ENCODE results near the gene EBLN2.

DNA sequence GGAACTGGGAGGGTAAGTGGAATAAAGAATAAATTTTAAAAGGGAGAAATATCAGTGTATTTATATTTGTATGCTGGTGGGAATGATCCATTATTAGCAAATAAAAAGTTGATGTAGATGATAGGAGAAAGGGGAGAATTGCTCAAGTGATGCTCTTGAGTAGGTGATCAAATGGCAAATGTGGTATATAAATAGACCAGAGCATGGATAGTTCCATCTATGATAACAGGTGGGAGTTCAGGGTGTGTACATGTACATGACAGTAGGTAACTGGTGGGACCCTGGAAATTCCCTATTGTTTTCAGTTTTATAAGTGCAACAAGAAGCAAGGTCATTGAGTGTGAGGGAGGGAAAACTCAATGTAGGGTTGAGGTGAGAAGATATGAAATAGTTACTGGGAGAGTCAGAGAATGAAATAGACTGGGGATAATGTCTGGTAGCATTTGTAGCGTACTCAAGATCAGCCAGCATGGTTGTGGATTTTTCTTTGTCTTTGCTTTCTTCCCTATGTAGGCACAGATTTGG is 31.3 kb upstream of the EBLN2 start:
- TF ChIP-seq, protein P1, sequence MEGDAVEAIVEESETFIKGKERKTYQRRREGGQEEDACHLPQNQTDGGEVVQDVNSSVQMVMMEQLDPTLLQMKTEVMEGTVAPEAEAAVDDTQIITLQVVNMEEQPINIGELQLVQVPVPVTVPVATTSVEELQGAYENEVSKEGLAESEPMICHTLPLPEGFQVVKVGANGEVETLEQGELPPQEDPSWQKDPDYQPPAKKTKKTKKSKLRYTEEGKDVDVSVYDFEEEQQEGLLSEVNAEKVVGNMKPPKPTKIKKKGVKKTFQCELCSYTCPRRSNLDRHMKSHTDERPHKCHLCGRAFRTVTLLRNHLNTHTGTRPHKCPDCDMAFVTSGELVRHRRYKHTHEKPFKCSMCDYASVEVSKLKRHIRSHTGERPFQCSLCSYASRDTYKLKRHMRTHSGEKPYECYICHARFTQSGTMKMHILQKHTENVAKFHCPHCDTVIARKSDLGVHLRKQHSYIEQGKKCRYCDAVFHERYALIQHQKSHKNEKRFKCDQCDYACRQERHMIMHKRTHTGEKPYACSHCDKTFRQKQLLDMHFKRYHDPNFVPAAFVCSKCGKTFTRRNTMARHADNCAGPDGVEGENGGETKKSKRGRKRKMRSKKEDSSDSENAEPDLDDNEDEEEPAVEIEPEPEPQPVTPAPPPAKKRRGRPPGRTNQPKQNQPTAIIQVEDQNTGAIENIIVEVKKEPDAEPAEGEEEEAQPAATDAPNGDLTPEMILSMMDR (IDR thresholded peaks at IDR 0.05): no peak
- TF ChIP-seq POLR2A (IDR thresholded peaks at IDR 0.05): no peak

Data from thyroid gland (tissue), 4 donors.